Measurements from ENCODE around the gene ZFP57.

DNA sequence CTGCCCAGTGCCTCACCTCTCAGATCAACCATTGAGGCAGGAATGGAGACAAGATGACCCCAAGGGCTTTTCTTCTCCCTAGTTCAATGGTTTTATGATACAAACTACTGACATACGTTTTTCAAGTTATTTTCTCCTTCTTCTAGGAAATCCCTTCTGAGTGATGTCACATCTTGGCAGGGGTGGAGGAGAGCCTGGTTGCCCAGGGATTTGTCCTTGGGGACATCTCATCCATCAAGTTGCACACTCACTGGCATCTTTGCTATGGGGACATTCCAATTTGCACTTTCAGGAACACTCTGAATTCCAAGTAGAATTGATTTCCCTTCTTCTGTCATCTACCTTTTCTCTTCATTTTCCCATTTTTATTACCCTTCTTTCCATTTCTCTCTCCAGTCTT lies 9.9 kb downstream of the ZFP57 start:
- TF ChIP-seq, protein P1, sequence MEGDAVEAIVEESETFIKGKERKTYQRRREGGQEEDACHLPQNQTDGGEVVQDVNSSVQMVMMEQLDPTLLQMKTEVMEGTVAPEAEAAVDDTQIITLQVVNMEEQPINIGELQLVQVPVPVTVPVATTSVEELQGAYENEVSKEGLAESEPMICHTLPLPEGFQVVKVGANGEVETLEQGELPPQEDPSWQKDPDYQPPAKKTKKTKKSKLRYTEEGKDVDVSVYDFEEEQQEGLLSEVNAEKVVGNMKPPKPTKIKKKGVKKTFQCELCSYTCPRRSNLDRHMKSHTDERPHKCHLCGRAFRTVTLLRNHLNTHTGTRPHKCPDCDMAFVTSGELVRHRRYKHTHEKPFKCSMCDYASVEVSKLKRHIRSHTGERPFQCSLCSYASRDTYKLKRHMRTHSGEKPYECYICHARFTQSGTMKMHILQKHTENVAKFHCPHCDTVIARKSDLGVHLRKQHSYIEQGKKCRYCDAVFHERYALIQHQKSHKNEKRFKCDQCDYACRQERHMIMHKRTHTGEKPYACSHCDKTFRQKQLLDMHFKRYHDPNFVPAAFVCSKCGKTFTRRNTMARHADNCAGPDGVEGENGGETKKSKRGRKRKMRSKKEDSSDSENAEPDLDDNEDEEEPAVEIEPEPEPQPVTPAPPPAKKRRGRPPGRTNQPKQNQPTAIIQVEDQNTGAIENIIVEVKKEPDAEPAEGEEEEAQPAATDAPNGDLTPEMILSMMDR (IDR thresholded peaks at IDR 0.05; ENCODE audit: low read length) = no peak
- TF ChIP-seq EZH2 (optimal IDR thresholded peaks at IDR 0.05; ENCODE audit: low read depth, low read length) = no peak
- TF ChIP-seq EZH2phosphoT487 (IDR thresholded peaks at IDR 0.05; ENCODE audit: low read length) = no peak

Data from MM.1S (cell line).